ENCODE data around the gene DNAJB8.
A peak's percentile ranks its signal among the peaks of the same experiment; 100 is the strongest.

Gene DNAJB8

DNA sequence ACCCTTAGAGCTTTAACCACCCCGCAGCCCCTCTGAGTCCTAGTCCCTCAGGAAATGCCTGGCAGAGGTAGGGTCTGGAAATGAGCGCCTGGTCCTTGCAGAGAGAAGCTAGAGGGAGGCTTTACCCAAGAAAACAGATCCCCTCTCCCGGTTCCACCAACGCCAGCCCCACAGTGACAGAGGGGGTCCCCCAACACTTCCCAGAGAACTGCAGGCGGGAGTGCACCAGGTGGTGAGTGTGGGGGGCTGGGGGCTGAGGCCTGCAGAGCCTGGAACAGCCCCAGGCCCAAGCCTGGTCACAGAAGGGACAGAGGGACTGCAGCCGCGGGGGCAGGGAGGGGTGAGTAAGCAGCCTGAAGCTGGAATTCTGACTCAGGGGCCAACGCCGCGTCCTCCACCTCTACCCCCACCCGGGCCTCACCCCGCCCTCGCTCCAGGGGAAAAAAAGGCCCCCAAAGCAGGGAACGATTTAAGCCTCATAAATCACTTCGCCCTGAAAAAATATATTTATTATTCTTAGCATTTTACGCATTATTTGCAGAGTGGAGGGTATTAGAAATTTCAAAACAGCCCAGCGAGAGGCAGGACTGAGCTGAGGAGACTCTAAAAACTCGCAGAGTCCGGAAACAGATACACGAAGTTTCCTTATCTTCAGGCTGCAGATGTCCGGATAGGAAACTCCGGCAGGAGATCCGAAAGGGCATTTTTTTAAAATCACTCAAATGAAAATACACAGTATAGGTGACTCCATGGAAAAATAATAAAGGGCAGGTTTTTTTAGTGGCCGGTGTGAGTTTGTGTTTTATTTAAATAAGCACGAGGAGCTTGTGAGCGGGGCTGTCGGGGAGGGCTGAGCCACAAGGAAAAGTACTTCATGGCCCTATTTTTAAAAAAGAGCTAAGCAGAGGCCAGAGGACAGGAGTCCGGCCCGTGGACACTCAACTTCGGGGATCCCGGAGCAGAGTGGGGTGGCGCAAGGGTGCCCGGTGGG lies 16.3 kb upstream of the DNAJB8 start:
- Histone ChIP-seq H3K9ac (ENCODE audit: low read depth, low read length) (peak overlapping the region; percentile 19; the same call in 1 of the 2 replicates), H3K9me3 (ENCODE audit: control insufficient read depth, insufficient read depth, low read length) (no peaks in the 10 kb centered on the region), H3K36me3 (ENCODE audit: insufficient read depth, low read length) (no peaks in the 10 kb centered on the region), H3K4me1 (ENCODE audit: insufficient read depth, low read length) (peaks cover 32% of the 10 kb centered on the region)

DNA sequence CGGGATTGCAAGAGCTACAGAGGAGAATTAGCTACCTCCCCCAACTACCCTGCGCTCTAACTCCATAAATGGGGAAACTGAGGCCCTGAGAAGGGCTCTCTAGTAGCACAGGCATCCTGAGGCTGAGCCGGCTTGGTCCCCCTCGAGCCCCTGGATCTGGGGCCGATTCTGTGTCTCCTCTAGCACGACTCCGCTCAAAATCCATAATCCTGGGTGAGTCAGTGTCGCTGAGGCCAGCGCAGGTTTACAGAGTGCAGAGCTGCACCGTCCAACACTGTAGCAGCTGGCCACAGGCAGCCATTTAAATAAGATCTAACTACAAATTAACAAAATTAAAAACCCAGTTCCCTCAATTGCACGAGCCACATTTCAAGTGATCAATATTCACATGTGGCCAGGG lies 15.5 kb upstream of the DNAJB8 start:
- Histone ChIP-seq H3K4me1 (ENCODE audit: insufficient read depth, low read length) (peaks cover 32% of the 10 kb centered on the region), H3K9ac (ENCODE audit: low read depth, low read length) (peak overlapping the region; percentile 3; the same call in 1 of the 2 replicates), H3K9me3 (ENCODE audit: control insufficient read depth, insufficient read depth, low read length) (no peaks in the 10 kb centered on the region), H3K36me3 (ENCODE audit: insufficient read depth, low read length) (no peaks in the 10 kb centered on the region)

GRCh38 chr3:128481438-128481942 lies 14.8 kb upstream of the DNAJB8 start:
- no peaks in the 10 kb centered on the region for H3K9me3 ChIP-seq (ENCODE audit: control insufficient read depth, insufficient read depth, low read length)
- H3K9ac ChIP-seq (ENCODE audit: low read depth, low read length) = peak overlapping the region; percentile 3; the same call in 1 of the 2 replicates
- no peaks in the 10 kb centered on the region for H3K36me3 ChIP-seq (ENCODE audit: insufficient read depth, low read length)
- peaks cover 32% of the 10 kb centered on the region for H3K4me1 ChIP-seq (ENCODE audit: insufficient read depth, low read length)

DNA sequence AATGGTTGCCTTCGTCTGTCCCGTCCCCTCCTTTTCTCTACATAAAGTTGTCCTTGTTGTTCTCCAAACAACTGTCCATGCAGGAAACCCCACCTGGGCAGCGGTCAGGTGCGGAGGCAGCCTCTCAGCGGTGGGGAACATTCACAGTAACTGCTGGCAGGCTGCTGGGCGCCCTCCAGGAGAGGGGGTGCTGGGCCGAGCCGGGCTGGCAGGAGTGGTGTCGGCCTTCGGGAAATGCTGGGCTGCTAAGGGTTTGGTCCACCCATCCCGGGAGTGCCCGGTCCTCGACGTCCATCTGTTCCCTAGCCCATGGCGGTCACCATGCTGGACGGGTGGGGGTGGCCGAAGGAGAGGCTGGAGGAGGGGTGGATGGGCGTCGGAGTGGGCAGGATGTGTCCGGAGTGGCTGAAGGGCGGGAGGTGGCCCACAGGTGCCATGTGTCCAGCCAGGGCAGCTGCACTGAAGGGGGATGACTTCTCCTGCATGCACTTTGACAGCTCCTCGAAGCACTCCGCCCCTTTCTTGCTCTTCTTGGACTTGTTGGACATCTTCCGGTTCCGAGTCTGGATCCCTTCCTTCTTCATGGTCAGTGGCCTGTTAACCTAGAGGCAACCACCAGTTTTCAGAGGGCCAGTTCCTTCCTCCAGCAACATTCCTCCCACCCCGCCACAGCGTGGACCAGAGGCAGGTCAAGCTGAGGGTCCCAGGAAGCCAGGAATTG lies 14.2 kb upstream of the DNAJB8 start:
- Histone ChIP-seq H3K9ac (ENCODE audit: low read depth, low read length) (no peak overlapping the region), H3K4me1 (ENCODE audit: insufficient read depth, low read length) (peaks cover 32% of the 10 kb centered on the region), H3K9me3 (ENCODE audit: control insufficient read depth, insufficient read depth, low read length) (no peaks in the 10 kb centered on the region), H3K36me3 (ENCODE audit: insufficient read depth, low read length) (no peaks in the 10 kb centered on the region)

DNA sequence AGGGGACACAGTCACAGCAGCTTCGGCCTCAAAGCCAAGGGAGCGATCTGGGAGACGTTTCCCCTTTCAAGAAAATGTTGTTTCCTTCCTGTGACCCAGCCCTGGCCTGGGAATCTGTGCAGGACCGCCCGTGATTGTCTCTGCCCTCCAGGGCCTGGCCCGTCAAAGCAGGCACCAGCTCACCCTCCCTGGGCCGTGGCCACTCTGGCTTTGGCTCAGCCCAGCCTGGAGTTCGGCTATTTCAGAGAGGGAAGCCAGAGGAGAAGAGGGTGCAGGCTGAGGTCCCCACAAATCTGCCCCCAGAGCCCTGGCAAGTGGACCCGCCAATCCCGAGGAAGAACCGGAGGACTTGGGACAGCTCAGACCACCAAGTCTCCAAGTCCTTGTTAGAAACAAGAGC lies 13.6 kb upstream of the DNAJB8 start:
- Histone ChIP-seq H3K4me1 (ENCODE audit: insufficient read depth, low read length) (peaks cover 27% of the 10 kb centered on the region), H3K9me3 (ENCODE audit: control insufficient read depth, insufficient read depth, low read length) (no peaks in the 10 kb centered on the region), H3K36me3 (ENCODE audit: insufficient read depth, low read length) (no peaks in the 10 kb centered on the region), H3K9ac (ENCODE audit: low read depth, low read length) (no peak overlapping the region)

DNA sequence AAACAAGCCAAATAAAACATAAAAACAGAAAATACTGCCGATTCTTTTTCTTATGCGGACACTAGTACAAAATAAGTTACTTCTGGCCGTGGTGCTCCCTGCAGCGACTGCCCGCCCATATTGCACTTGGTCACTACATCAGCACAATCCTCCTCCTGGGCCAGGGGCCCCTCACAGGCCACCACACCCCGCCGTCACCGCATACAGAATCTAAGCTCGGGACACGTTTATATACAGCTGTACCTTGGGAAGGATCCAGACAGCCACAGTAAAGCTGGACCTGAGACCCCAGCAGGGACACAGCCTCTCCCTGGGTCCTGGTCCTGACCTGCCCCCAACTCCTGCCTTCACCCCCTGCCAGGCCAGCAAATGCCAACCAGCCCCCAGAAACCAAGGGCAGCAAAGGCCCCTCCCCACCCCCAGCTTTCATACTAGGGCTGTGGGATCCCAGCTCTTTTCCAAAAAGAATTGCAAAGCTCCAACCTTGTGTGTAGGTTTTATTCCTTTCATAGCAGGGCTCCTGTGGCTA lies 12.9 kb upstream of the DNAJB8 start:
- Histone ChIP-seq H3K9ac (ENCODE audit: low read depth, low read length) (no peak overlapping the region), H3K36me3 (ENCODE audit: insufficient read depth, low read length) (no peaks in the 10 kb centered on the region), H3K4me1 (ENCODE audit: insufficient read depth, low read length) (peaks cover 21% of the 10 kb centered on the region; the same call in 1 of the 2 replicates), H3K9me3 (ENCODE audit: control insufficient read depth, insufficient read depth, low read length) (no peaks in the 10 kb centered on the region)

GRCh38 chr3:128478576-128479506 lies 12.2 kb upstream of the DNAJB8 start:
- no peaks in the 10 kb centered on the region for H3K36me3 ChIP-seq (ENCODE audit: insufficient read depth, low read length)
- H3K4me1 ChIP-seq (ENCODE audit: insufficient read depth, low read length) = peaks cover 19% of the 10 kb centered on the region
- H3K9ac ChIP-seq (ENCODE audit: low read depth, low read length) = no peak overlapping the region

DNA sequence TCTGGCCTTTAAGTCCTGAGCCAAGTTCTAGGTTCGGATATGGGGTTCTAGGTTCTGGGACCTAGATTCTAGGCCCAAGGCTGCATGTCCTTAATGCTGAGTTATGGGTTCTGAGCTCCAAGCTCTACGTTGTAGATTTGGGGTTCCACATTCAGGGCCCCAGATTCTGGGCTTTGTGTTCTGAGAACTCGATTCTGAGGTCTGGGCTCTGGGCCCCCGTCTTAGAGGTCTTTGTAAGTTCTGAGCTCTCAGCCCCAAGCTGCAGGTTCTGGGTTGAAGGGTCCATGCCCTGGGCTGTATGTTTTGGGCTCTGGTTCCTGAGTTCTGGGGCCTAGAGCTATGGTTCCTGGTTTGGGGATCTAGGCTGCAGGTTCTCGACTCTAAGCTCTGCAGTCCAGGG lies 10.0 kb upstream of the DNAJB8 start:
- Histone ChIP-seq H3K9me3 (ENCODE audit: control insufficient read depth, insufficient read depth, low read length) (no peaks in the 10 kb centered on the region), H3K9ac (ENCODE audit: low read depth, low read length) (no peak overlapping the region), H3K4me1 (ENCODE audit: insufficient read depth, low read length) (peaks cover 9% of the 10 kb centered on the region), H3K36me3 (ENCODE audit: insufficient read depth, low read length) (no peaks in the 10 kb centered on the region)

More at GRCh38 chr3:128478576-128479506, 12.2 kb upstream of the DNAJB8 start:
- H3K9me3 ChIP-seq (ENCODE audit: control insufficient read depth, insufficient read depth, low read length) = no peaks in the 10 kb centered on the region

DNA sequence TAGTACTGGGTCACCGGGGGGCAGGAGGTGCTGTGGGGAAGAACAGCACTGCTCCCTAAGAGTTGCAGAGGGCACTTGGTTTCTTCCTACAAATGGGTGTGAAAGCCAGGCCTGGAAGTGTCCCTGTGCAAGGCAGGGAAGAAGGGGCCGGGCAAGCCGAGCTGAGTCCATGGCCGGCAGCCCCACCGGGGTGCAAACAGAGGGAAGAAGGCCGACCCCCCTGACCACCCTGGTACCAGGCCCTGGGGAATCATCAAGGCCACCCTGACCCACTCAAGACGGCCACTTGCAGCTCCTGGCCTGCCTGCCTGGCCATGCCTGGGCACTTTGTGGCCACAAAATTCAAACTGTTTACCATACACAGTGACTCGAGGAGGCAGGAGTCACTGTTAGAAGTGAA lies 8.7 kb upstream of the DNAJB8 start:
- peaks cover 6% of the 10 kb centered on the region for H3K4me1 ChIP-seq (ENCODE audit: insufficient read depth, low read length)
- no peaks in the 10 kb centered on the region for H3K9me3 ChIP-seq (ENCODE audit: control insufficient read depth, insufficient read depth, low read length)
- H3K9ac ChIP-seq (ENCODE audit: low read depth, low read length) = no peak overlapping the region
- H3K36me3 ChIP-seq (ENCODE audit: insufficient read depth, low read length) = no peaks in the 10 kb centered on the region

- Histone ChIP-seq H3K9ac (ENCODE audit: low read depth, low read length) (no peak overlapping the region), H3K36me3 (ENCODE audit: insufficient read depth, low read length) (no peaks in the 10 kb centered on the region), H3K4me1 (ENCODE audit: insufficient read depth, low read length) (peaks cover 6% of the 10 kb centered on the region), H3K9me3 (ENCODE audit: control insufficient read depth, insufficient read depth, low read length) (no peaks in the 10 kb centered on the region)
Observed at GRCh38 chr3:128473737-128474136, 7.0 kb upstream of the DNAJB8 start.

- no peak overlapping the region for H3K9ac ChIP-seq (ENCODE audit: low read depth, low read length)
- H3K4me1 ChIP-seq (ENCODE audit: insufficient read depth, low read length) = peaks cover 6% of the 10 kb centered on the region
- H3K36me3 ChIP-seq (ENCODE audit: insufficient read depth, low read length) = no peaks in the 10 kb centered on the region
- no peaks in the 10 kb centered on the region for H3K9me3 ChIP-seq (ENCODE audit: control insufficient read depth, insufficient read depth, low read length)
Observed at GRCh38 chr3:128473180-128473519, 6.5 kb upstream of the DNAJB8 start.

GRCh38 chr3:128472449-128473179 lies 5.9 kb upstream of the DNAJB8 start:
- H3K4me1 ChIP-seq (ENCODE audit: insufficient read depth, low read length) = peaks cover 6% of the 10 kb centered on the region
- no peak overlapping the region for H3K9ac ChIP-seq (ENCODE audit: low read depth, low read length)
- H3K36me3 ChIP-seq (ENCODE audit: insufficient read depth, low read length) = no peaks in the 10 kb centered on the region
- no peaks in the 10 kb centered on the region for H3K9me3 ChIP-seq (ENCODE audit: control insufficient read depth, insufficient read depth, low read length)

GRCh38 chr3:128471720-128472119 lies 5.0 kb upstream of the DNAJB8 start:
- Histone ChIP-seq H3K9ac (ENCODE audit: low read depth, low read length) (no peak overlapping the region), H3K4me1 (ENCODE audit: insufficient read depth, low read length) (peaks cover 6% of the 10 kb centered on the region), H3K9me3 (ENCODE audit: control insufficient read depth, insufficient read depth, low read length) (no peaks in the 10 kb centered on the region), H3K36me3 (ENCODE audit: insufficient read depth, low read length) (no peaks in the 10 kb centered on the region)

Data from ES-I3 (cell line).